HCT116 (cell line): ENCODE data around the gene KRT78. TPM values are rescaled to one million over a fixed set of nuclear protein-coding genes. Genes with fewer than 3 reads are reported as not detected.
A peak's percentile ranks its signal among the peaks of the same experiment; 100 is the strongest.

ENCODE experiments used
- ATAC-seq: fragments of 200-7000 bp; cut with Tn5 transposase; 2 replicates; pipeline ENCODE4 v1.9.1; 2020; ENCODE audit warnings: mild to moderate bottlenecking, moderate library complexity
- BruUV-seq: library from RNA; stranded (reverse); fragments of 400-500 nt; replicated peaks from 2 replicates; lab custom pipeline; 2021; lab: Mats Ljungman, UMichigan
- CTCF ChIA-PET: fragments of 300-600 bp; sonication (Branson Sonifier 250); formaldehyde crosslinking; loops from one replicate; lab custom pipeline; 2021; ENCODE audit warnings: antibody characterized with exemption; lab: Charles Lee
- POLR2A ChIA-PET: fragments of 300-600, 350-600 bp; sonication (Branson Sonifier 250); formaldehyde crosslinking; loops from one replicate; lab custom pipeline; 2021; ENCODE audit warnings: antibody characterized with exemption; lab: Charles Lee
- RAD21 ChIA-PET, 2 experiments: fragments of 300-600 bp; sonication (Branson Sonifier 250); formaldehyde crosslinking; loops; one replicate each; lab custom pipeline; 2023; ENCODE audit warnings: low total read pairs in 2 of 2; ENCODE audit not compliant: uncharacterized antibody in 2 of 2, unreplicated experiment in 2 of 2, low non-redundant PET in 1 of 2; lab: Charles Lee
- DNase-seq: peaks from one replicate; pipeline ENCODE4 v3.0.0-alpha.2; 2010; ENCODE audit warnings: low read depth, low spot score
- H2AFZ ChIP-seq: fragments of 200-600 bp; shearing (Covaris generic), sonication (generic); 2 replicates; pipeline ENCODE4 v1.6.1; 2017; ENCODE audit warnings: low read depth, mixed run types, mixed read lengths, antibody characterized with exemption, low read length; ENCODE audit not compliant: poor library complexity, severe bottlenecking
- H3K27ac ChIP-seq: 2 replicates; pipeline ENCODE4 v1.5.1; 2012; ENCODE audit warnings: low read depth, low read length
- H3K27me3 ChIP-seq: fragments of 200-600 bp; sonication (generic); 2 replicates; pipeline ENCODE4 v1.6.1; 2016; ENCODE audit warnings: mixed run types, low read length, mixed read lengths; ENCODE audit not compliant: insufficient read depth
- H3K36me3 ChIP-seq, 2 experiments: fragments of 200-500 bp in 1 of 2; fragments of 200-600 bp in 1 of 2; sonication (Bioruptor generic) in 1 of 2; sonication (generic) in 1 of 2; 2 replicates each; pipeline versions ENCODE4 v1.5.1 to v1.6.1; 2014 to 2016; ENCODE audit warnings: low read length in 2 of 2, inconsistent platforms in 1 of 2, mixed read lengths in 1 of 2, mixed run types in 1 of 2; ENCODE audit not compliant: insufficient read depth in 2 of 2, control insufficient read depth in 1 of 2
- H3K4me1 ChIP-seq, 2 experiments: fragments of 200-600 bp in 1 of 2; sonication (generic) in 1 of 2; 2 replicates each; pipeline versions ENCODE4 v1.5.1 to v1.6.1; 2012 to 2017; ENCODE audit warnings: low read length in 2 of 2, inconsistent platforms in 1 of 2, mild to moderate bottlenecking in 1 of 2, mixed read lengths in 1 of 2, mixed run types in 1 of 2, moderate library complexity in 1 of 2; ENCODE audit not compliant: insufficient read depth in 2 of 2, control insufficient read depth in 1 of 2
- H3K4me2 ChIP-seq: fragments of 200-600 bp; sonication (generic); 2 replicates; pipeline ENCODE4 v1.6.1; 2017; ENCODE audit warnings: mixed run types, low read length, mixed read lengths
- H3K4me3 ChIP-seq, 2 experiments: fragments of 200-600 bp in 1 of 2; sonication (generic) in 1 of 2; replicated peaks in 1 of 2; 2 replicates each; pipeline ENCODE4 v1.5.1; 2011 to 2016; ENCODE audit warnings: low read length in 2 of 2, control low read depth in 1 of 2, low read depth in 1 of 2, mild to moderate bottlenecking in 1 of 2, mixed read lengths in 1 of 2, mixed run types in 1 of 2
- H3K79me2 ChIP-seq: fragments of 200-600 bp; sonication (generic); 2 replicates; pipeline ENCODE4 v1.6.1; 2017; ENCODE audit warnings: mild to moderate bottlenecking, mixed run types, low read length, moderate library complexity, mixed read lengths; ENCODE audit not compliant: insufficient read depth
- H3K9ac ChIP-seq: fragments of 200-600 bp; sonication (generic); 2 replicates; pipeline ENCODE4 v1.6.1; 2016; ENCODE audit warnings: low read length, mixed read lengths
- H3K9me2 ChIP-seq: fragments of 200-600 bp; sonication (generic), shearing (Covaris generic); 2 replicates; pipeline ENCODE4 v1.6.1; 2017; ENCODE audit warnings: mixed run types, mild to moderate bottlenecking, moderate library complexity; ENCODE audit not compliant: insufficient read depth
- H3K9me3 ChIP-seq, 2 experiments: fragments of 200-500 bp in 1 of 2; fragments of 200-600 bp in 1 of 2; sonication (Bioruptor generic) in 1 of 2; sonication (generic) in 1 of 2; 2 replicates each; pipeline ENCODE4 v1.6.1; 2014 to 2017; ENCODE audit warnings: low read length in 2 of 2, mixed read lengths in 2 of 2, inconsistent platforms in 1 of 2, low read depth in 1 of 2, mild to moderate bottlenecking in 1 of 2, mixed run types in 1 of 2, moderate library complexity in 1 of 2; ENCODE audit not compliant: control insufficient read depth in 1 of 2, insufficient read depth in 1 of 2
- H4K20me1 ChIP-seq: fragments of 200-600 bp; sonication (generic), shearing (Covaris generic); 2 replicates; pipeline ENCODE4 v1.6.1; 2017; ENCODE audit warnings: mixed run types, mild to moderate bottlenecking, moderate library complexity; ENCODE audit not compliant: insufficient read depth
- ATF3 ChIP-seq: IDR thresholded peaks from 2 replicates; pipeline ENCODE4 v1.6.1; 2012
- EGR1 ChIP-seq: IDR thresholded peaks from 2 replicates; pipeline ENCODE4 v1.6.1; 2012; ENCODE audit warnings: low read depth
- EZH2phosphoT487 ChIP-seq: fragments of 200-600 bp; IDR thresholded peaks from 2 replicates; pipeline ENCODE4 v1.6.1; 2018; ENCODE audit warnings: antibody characterized with exemption, borderline replicate concordance
- FOSL1 ChIP-seq: IDR thresholded peaks from 2 replicates; pipeline ENCODE4 v1.6.1; 2012; ENCODE audit warnings: low read depth
- JUND ChIP-seq: IDR thresholded peaks from 2 replicates; pipeline ENCODE4 v1.6.1; 2012
- POLR2A ChIP-seq: IDR thresholded peaks from 2 replicates; pipeline ENCODE4 v1.7.0; 2011; ENCODE audit warnings: borderline replicate concordance; ENCODE audit not compliant: insufficient read depth, insufficient read length; ENCODE audit errors: extremely low read depth
- POLR2AphosphoS5 ChIP-seq: IDR thresholded peaks from 2 replicates; pipeline ENCODE4 v1.6.1; 2011; ENCODE audit warnings: mild to moderate bottlenecking, low read depth, low read length, moderate library complexity
- RAD21 ChIP-seq: IDR thresholded peaks from 2 replicates; pipeline ENCODE4 v1.6.1; 2012; ENCODE audit warnings: low read depth, mild to moderate bottlenecking
- REST ChIP-seq: IDR thresholded peaks from 2 replicates; pipeline ENCODE4 v1.6.1; 2012; ENCODE audit warnings: low read depth
- SIN3A ChIP-seq: IDR thresholded peaks from 2 replicates; pipeline ENCODE4 v1.6.1; 2012; ENCODE audit warnings: low read depth
- SP1 ChIP-seq: IDR thresholded peaks from 2 replicates; pipeline ENCODE4 v1.6.1; 2012; ENCODE audit warnings: low read depth
- SRF ChIP-seq: IDR thresholded peaks from 2 replicates; pipeline ENCODE4 v1.6.1; 2012; ENCODE audit warnings: low read depth
- YY1 ChIP-seq: IDR thresholded peaks from 2 replicates; pipeline ENCODE4 v1.6.1; 2011; ENCODE audit warnings: low read length, low read depth, moderate library complexity, mild to moderate bottlenecking; ENCODE audit not compliant: insufficient replicate concordance; ENCODE audit errors: extremely low read depth
- ZFX ChIP-seq: fragments of 450-650 bp; IDR thresholded peaks from 2 replicates; pipeline ENCODE4 v1.6.1; 2017
- ZNF274 ChIP-seq: fragments of 200-500 bp; sonication (Bioruptor generic); IDR thresholded peaks from 2 replicates; pipeline ENCODE4 v1.6.1; 2014; ENCODE audit warnings: mild to moderate bottlenecking, low read depth, low read length, inconsistent platforms
- intact Hi-C: fragments of 100-400 bp; cut with micrococcal nuclease; formaldehyde crosslinking; loops from 2 replicates; pipeline ENCODE4 v1.10.0; 2022
- total RNA-seq: library from RNA; stranded (reverse); gene quantifications from one replicate; pipeline ENCODE4 v1.2.1, GENCODE V29; 2021; ENCODE audit not compliant: unreplicated experiment

The KRT78 gene
- total RNA-seq, 1 experiment from 2014 or later: not detected

GRCh38 chr12:52876372-52876771, 27.6 kb upstream of the KRT78 start:
- RAD21 ChIA-PET: no interaction called here
- POLR2A ChIA-PET: interaction anchor here (4.8 kb wide), 1 partner anchor 729 kb away, joined by 40 read pairs; no protein-coding TSS in a partner anchor
- CTCF ChIA-PET: interaction anchor here (1.3 to 2.3 kb wide), 2 partner anchors 8 to 503 kb away, joined by 4 to 20 read pairs; no protein-coding TSS in a partner anchor
- no peak overlapping the region for H3K4me3 ChIP-seq
- no peaks in the 10 kb centered on the region for H3K36me3 ChIP-seq
- no peak overlapping the region for H3K9ac ChIP-seq
- H2AFZ ChIP-seq: no peak overlapping the region
- DNase-seq: no peak
- ATAC-seq: no peak
- no peaks in the 10 kb centered on the region for H4K20me1 ChIP-seq
- no peaks in the 10 kb centered on the region for H3K79me2 ChIP-seq
- intact Hi-C loops: no loop called here
- no peaks in the 10 kb centered on the region for H3K9me2 ChIP-seq
- peaks cover 57 to 90% of the 10 kb centered on the region in 2 experiments for H3K4me1 ChIP-seq
- peak overlapping the region; percentile 13; the same call in 1 of the 2 replicates for H3K4me2 ChIP-seq
- H3K27ac ChIP-seq: peak overlapping the region; percentile 26; the same call in 1 of the 2 replicates
- TF ChIP-seq ZFX (peak; percentile 36; the same call in 1 of the 2 replicates), RAD21 (no peak)
- TF ChIP-seq, all 23 proteins: peak for 1
- BruUV-seq: no TSS peak
- no peaks in the 10 kb centered on the region for H3K27me3 ChIP-seq
- no peaks in the 10 kb centered on the region for H3K9me3 ChIP-seq

GRCh38 chr12:52874573-52875435, 26.0 kb upstream of the KRT78 start:
- Histone ChIP-seq H3K9me2 (no peaks in the 10 kb centered on the region), H3K27me3 (no peaks in the 10 kb centered on the region), H3K4me1 (peaks cover 66 to 98% of the 10 kb centered on the region in 2 experiments), H4K20me1 (no peaks in the 10 kb centered on the region), H3K4me3 (peak overlapping the region; percentile 26 to 55), H2AFZ (no peak overlapping the region), H3K27ac (peak overlapping the region; percentile 81), H3K9ac (peak overlapping the region; percentile 78), H3K4me2 (peak overlapping the region; percentile 91), H3K36me3 (no peaks in the 10 kb centered on the region), H3K9me3 (no peaks in the 10 kb centered on the region), H3K79me2 (no peaks in the 10 kb centered on the region)
- intact Hi-C loops: loop anchor here (5.0 kb wide), 4 partner anchors 548 to 728 kb away; no protein-coding TSS in a partner anchor
- ChIA-PET CTCF (interaction anchor here (0.9 to 2.5 kb wide), 11 partner anchors 9 to 731 kb away, joined by 3 to 17 read pairs (median 4); no protein-coding TSS in a partner anchor), POLR2A (interaction anchor here (0.9 to 6.2 kb wide), 5 partner anchors 29 to 727 kb away, joined by 3 to 48 read pairs (median 3); no protein-coding TSS in a partner anchor), RAD21 (interaction anchor here (0.7 kb wide), 2 partner anchors 10 to 88 kb away, joined by 3 read pairs; no protein-coding TSS in a partner anchor)
- TF ChIP-seq FOSL1: no peak
- no peak for TF ChIP-seq EZH2phosphoT487
- no peak for TF ChIP-seq ATF3
- TF ChIP-seq SP1: no peak
- no peak for TF ChIP-seq SIN3A
- no peak for TF ChIP-seq POLR2AphosphoS5
- TF ChIP-seq RAD21: no peak
- no peak for TF ChIP-seq SRF
- TF ChIP-seq POLR2A: no peak
- no peak for TF ChIP-seq JUND
- TF ChIP-seq REST: no peak
- no peak for TF ChIP-seq EGR1
- TF ChIP-seq YY1: no peak
- TF ChIP-seq ZNF274: no peak
- BruUV-seq: TSS peak; percentile 91
- DNase-seq (no peak), ATAC-seq (no peak)
